HG03196 (cell line): ENCODE results near the gene ADARB1.

ENCODE experiments used
- ATAC-seq: cut with Tn5 transposase; IDR thresholded peaks from one replicate; pipeline ENCODE4 v1.9.1; 2021; ENCODE audit not compliant: unreplicated experiment

Gene ADARB1

DNA sequence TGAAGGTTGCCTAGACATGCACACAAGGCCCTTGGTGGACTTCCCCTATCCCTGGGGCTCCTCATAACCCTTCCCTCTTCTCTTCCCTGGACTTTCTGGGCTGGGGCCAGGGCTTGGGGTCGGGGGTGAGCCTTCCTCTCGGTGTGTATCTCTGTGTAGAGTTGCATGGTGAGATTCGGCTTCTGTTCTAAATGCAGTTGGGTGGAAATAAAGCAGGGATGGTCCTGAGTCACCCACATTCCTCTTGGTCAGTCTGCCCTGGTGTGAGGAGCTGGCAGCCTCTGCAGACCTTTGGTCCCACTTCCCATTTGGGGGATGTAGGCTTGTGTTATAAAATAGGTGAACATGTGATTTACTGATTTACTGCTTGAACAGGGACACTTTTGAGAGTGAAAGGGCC lies 38.0 kb downstream of the ADARB1 start:
- no peak for ATAC-seq

DNA sequence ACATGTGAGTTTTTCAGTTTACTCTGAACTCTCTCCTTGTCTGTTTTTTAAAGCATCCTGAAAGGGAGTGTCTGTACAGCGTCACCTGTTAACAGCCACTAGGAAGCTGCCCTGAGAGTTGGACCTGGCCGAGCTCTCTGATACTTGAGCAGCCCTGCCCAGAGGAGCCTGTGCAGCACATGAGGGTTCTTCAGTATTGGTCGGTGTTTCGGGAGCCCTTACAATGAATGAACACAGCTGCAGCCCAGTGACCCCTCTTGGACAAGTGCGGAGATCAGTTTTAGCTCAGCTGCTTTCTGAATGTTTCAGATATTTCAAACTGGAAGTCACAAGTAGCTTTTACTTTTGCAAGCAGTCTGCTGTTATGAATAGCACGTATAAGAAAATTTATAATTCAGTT lies 39.2 kb downstream of the ADARB1 start:
- no peak for ATAC-seq

DNA sequence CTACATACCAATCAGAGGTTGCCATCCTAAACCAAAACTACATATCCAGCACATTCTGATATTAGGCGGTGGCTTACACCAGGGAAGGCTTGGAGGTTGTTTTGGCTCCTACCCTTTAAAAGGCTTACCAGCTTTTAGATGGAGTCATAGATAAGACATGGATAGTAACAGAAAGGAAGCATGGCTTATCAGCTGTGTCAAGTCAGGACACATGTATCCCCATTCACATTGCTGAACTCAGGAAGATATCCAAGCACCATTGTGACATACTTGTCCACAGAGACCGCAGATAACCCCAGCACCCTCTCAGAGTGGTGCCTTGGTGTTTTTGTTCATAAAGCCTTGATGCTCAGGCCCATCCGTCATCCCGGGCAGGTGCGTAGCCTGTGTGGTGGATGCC lies 39.7 kb downstream of the ADARB1 start:
- ATAC-seq: no peak

DNA sequence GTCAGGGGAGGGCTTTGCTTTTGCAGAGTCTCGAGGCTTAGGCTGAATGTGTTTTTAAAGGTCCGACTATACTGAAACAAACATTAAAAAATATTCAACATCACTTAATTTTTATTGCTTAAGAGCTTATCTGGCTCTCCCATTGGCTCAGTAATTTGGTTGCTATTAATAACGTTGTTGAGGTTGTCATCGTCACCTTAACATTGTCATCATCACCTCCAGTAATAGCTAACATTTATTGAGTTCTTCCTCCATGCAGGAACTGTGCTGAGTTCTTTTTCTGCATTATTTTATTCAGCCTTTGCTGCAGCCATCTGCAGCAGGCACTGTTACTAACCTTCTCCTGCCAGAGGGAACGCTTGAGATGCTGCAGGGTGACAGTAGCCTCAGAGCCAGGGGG lies 40.1 kb downstream of the ADARB1 start:
- no peak for ATAC-seq

DNA sequence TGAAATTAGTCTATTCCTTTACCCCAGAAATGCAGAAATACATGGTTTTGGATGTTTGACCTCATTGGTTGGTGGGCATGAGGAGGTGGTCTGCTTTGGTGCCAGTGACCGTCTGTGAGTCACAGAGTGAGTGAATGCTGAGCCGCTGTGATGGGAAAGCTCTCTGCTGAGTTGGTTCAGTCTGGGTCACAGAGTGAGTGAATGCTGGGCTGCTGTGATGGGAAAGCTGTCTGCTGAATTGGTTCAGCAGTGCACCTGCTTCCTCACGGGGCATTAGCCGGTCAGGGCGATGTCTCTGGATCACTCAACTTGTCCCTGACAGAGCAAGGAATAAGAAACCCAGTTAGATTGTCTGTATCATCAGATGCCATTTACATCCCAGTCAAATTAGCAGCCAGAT lies 40.8 kb downstream of the ADARB1 start:
- no peak for ATAC-seq

DNA sequence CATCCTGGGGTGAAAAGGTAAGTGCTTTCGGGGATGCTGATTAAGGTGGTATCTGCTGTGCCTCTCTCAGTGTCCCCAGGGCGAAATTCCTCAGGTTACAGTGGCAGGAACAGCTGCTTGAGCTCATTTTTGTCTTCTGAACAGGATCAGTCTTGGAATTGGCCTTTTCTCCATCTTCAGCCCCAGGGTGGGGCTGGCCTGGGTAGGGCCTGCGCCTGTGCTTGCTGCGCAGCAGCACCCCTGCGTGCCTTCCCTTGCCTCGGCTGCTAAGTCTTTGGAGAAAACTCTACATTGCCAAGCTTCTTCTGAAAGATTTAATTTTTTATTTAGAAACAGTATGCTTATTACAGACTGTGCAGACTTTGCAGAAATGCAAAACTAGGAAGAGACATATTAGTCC lies 41.7 kb downstream of the ADARB1 start:
- no peak for ATAC-seq

DNA sequence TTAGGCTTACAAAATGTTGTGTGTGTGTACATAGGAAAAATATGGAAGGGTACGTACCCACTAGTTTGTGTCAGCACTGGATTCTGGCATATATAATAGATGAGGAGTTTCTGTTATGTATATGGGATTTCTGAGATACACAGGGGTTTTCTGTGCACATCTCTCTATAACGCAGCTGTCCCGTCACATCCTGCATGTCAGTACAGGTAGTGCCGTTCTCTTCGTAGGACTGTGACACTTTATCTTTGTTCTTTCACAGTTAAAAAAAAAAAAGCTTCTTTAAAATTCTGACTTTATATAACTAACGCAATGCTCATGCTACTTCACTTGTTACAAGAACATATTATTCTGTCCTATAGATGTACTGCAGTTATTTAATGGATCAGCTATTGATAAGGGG lies 42.9 kb downstream of the ADARB1 start:
- no peak for ATAC-seq

DNA sequence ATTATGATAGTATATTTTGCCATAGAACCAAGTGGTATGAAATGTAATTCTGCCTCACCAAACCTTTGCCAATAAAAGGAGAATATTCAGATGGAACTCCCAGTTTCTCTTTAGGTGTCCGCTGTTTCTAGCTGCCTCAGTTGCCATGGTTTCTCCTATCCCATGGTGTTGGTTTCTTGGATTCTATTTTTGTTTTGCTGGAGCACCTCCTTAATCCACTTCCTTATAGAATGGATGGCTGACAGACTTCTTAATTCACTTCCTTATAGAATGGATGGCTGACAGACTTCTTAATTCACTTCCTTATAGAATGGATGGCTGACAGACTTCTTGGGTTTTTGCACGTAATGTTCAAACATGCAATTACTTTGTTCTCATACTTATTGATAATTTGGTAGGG lies 43.7 kb downstream of the ADARB1 start:
- no peak for ATAC-seq

DNA sequence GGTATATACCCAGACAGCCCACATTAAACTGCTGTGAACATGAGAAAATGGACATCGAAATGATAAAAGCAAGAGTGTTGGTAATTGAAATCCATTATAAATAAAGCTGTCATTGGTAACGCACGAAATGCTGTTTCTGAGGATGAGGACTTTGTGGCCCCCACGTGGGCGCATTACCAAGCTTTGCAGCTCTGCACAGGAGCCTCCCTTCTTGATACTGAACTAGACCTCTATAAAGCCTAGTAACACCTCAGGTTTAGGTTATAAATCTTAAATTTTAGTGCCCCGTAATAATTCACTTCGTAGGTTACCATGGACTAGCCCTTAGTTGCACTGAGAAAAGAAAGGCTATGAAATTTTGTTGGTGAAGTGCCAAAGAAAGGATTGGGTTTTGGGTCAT lies 45.4 kb downstream of the ADARB1 start:
- no peak for ATAC-seq

DNA sequence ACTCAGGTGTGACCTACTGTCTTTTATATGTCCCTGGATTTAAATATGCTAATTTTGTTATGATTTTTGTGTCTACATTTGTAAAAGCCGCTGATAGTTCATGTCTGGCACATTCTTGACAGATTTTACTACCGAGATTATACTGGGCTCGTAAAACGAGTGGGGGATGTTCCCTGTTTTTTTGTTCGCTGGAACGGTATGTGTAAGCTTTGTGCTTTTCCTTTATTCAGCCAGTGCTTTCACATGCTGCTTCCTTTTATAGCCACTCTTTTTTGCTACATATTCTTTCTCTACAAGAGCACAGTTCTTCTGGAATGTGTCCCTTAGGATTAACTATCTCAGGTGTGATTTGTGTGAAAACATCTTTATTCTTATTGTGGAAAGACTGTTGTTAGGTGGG lies 46.6 kb downstream of the ADARB1 start:
- ATAC-seq: no peak

DNA sequence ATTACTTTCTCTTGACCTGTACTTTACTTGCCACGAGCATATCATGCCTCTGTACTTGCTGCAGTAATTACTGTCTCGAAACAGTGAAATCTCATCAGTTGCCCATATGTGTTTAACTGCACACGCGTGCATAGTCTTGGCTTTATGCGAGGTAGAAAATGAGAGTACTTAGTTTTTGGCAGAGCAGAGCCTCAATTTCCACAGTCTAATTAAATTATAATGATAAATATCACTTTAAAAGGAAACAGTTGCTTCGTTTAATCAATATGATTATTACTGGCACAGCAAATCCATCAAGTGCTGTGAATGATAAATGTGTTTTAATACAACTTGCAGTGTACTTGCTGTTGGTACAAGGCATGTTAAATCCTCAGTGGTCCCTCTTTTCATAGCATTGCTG lies 47.6 kb downstream of the ADARB1 start:
- no peak for ATAC-seq

DNA sequence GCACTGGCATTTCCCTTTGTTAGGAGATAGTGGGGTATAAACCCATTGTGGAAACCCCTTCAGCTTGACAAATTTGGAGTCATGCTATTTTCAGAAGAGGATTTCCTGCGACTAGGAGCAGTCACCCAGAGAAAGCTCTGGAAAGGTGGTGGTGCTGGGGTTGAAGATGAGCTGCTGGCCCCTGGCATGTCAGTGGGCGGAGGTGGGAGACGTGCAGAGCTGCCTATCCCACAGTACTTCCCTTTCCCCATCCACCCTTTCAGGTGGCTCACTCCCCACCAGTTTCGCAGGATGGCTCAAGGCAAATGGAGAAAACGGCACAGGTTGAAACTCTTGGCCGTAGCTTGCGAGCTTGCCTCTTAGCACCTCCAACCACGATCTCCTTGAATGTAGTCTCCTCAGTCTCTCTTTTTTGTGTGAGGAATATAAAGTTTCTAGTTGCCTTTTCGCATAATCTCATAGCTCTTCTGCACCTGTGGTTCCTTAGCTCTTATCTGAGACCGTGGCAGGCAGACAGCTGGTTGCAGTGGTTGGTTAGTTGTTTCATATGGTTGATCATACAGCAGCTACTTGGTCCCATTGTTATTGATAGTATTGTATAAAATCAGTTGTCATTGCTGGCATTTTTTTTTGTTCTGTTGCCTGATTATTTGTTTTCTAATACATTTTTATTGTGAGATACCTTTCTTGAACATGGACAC lies 48.2 kb downstream of the ADARB1 start:
- ATAC-seq: no peak

DNA sequence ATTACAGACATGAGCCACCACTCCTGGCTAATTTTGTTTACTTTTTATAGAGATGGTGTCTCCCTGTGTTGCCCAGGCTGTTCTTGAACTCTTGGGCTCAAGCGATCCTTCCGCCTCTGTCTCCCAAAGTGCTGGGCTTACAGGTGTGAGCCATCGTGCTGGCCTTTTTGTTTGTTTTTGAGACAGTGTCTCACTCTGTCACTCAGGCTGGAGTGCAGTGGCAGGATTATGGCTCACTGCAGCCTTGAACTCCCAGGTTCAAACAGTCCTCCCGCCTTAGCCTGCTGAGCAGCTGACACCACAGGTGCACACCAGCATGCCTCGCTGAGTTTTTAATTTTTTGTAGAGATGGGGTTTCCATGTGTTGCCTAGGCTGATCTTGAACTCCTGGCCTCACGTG lies 49.1 kb downstream of the ADARB1 start:
- no peak for ATAC-seq

DNA sequence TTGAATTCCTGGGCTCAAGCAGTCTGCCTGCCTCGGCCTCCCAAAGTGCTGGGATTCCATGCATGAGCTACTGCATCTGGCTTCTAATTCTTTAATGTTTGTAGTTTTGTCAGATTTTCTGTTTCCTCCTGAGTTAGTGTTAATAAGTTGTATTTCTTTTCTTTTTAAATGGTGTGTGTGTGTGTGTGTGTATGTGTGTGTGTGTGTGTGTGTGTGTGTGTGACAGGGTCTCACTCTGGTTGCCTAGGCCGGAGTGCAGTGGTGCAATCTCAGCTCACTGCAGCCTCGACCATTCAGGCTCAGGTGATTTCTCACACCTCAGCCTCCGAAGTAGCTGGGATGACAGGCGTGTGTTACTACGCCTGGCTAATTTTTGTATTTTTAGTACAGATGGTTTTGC lies 50.2 kb downstream of the ADARB1 start:
- ATAC-seq: no peak

DNA sequence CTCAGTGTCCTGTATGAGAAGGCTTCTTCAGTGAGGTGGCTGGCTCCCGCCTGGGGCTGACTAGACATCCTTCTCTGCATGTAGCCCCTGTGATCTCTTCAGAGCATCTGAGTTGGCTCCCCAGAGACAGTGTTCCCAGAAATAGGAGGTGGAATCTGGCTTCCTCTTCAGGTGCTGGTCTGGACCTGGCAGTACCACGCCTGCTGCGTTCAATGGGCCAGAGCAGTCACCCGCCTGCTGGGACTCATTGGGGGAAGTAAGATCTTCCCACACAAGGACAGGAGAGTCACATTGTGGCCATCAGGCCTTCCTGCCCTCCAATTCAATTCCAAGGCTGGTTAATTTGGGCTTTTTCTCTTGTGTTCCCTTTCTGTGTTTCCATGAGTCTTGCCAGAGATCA lies 51.0 kb downstream of the ADARB1 start:
- ATAC-seq: no peak

DNA sequence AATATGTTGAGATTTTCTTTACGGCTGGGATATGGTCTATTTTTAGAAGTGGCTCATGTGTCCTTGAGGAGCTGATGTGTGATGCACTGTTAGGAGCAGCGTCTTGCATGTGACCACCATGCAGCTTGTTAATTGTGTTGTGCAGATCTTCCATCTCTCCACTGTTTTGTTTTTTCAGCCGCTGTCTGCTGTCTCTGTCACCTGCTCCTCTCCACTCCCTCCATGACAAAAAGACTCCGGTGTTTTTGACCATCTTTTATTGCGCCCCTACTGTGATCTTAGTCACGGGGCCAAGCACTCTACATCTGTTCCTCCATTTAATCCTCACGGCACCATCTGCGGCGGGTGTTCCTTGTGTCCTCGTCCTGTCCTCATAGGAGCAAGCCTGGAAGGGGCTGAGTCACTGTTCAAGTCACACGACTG lies 51.8 kb downstream of the ADARB1 start:
- ATAC-seq: no peak

DNA sequence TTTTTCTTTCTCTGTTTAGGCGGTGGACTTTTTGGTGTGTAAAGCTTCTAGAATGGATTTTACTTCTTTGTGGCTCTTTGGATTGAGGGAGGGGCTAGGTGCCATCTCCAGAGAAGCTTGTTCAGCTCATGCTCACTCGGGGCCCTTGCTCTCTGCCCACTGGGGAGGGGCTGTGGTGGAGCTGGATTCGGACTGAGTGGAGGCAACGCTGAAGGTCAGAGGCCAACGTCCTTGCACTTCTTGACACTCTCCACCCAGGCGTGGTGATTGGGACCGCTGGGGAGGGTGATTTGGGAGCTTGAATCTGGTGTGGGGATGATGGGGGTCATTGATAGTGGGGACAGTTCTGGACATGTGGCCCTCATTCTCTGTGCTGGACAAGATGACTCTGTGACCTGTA lies 52.6 kb downstream of the ADARB1 start:
- ATAC-seq: no peak

DNA sequence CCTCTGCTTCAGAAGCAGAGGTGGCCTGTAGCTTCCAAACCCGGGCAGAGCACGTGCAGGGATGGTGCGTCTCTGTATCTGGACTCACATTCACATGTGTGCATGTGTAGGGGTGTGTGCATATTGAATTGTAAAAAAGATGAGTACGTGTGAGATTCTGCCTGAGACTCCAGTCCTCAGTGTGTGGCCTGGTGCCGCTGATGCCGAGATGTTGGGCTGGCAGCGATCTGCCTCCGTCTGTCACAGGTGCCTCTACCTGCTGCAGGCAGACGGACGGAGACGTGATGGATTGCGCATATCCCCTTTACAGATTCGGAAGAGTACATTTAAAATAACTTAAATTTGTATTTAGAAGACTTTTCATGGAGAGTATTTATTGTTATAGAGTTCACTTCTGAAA lies 53.6 kb downstream of the ADARB1 start:
- ATAC-seq: no peak

DNA sequence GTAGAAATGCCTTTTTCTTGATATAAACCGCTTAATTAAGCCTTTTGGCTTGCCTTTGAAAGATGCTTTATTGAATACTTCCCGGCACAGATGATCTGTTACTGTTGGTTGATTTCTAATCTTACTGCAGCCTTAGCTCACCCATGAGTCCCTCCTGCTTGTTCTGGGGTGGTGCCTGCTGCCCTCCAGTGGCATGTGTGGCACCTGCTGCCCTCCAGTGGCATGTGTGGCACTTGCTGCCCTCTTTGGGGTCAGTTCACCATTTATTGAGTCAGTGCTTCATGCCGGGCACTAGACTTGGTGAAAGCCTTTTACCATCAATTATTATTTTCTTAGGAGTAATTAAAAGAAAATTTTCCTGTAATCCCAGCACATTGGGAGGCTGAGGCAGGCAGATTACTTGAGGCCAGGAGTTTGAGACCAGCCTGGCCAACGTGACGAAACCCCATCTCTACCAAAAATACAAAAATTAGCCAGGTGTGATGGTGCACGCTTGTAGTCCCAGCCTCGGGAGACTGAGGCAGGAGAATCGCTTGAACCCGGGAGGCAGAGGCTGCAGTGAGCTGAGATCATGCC lies 54.3 kb downstream of the ADARB1 start:
- ATAC-seq: no peak

DNA sequence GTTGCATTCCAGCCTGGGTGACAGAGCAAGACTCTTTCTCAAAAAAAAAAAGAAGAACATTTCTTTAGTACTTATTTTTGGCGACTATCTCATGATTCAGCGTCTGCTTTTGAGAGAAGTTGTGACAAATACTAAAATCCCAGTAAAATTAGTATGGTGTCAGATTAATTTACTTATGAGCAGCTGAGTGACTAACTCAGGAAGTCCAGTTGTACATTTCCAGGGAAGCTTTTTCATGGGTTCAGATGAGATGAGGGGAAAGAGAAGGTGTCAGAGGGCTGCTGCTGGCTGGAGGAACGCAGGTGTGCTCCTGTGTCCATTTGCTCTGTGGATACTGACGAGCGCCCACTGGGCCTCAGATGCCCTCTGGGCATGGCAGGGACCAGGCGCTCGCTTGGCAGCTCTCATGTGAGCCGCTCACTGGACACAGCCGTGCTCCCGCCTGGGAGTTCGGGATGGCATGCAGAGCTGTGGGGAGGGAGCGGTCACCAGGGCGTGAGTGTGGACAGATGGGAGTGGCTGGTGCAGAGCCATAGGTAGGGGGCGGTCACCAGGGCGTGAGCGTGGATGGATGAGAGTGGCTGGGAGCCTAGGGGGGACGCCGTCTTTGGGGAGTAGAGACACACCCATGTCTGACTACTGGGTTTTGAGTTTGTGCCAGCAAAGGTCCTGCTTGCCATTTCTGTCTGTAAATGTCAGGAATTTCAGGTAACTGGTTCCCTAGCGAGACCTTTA lies 55.0 kb downstream of the ADARB1 start:
- ATAC-seq: no peak

DNA sequence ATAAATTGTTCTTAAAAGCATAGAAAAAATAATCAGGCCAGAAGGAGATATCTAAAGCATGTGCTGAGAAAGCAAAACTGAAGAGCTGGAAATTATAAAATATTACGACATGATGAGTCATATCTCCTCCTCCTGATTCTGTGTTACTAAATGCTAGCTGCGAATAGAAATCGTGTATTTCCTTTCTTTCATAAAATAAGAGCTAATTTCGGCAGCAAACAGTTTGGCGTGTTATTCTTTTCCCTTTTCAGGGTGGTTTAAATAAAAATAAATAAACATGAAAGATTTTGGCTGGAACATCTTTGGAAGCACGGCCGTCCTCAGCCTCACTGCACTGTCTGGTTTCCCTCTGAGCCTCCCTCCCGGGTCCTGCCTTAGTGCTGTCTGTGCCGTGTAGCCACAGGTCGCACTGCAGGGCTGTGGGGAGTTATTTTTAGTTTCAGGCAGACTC lies 56.0 kb downstream of the ADARB1 start:
- no peak for ATAC-seq

DNA sequence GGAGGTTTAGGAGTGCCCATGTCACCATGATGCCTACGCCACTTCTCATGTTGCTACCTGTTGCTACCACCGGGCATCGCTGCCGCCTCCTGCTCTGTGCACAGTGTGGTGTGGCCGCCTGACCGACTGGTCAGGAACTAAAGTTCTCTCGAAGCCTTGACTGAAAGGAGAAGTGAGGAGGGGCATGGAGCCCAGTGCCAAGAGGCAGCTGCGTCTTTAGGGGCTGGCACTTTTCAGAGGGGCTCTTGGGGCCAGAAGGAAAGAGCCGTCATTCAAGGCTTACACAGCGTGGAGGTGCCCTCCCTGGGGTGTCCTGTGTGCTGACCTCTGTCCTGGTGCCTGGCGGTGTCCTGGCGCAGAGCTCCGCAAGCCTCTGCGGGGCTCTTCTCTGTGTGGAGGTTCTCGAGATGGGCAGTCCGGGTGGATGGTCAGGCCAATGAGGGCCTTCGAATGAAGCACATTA lies 57.2 kb downstream of the ADARB1 start:
- ATAC-seq: no peak
